COLO668 (cell line): ENCODE results near the gene SLC1A1.
A peak's percentile ranks its signal among the peaks of the same experiment; 100 is the strongest.
"Not testable (repeated sequence)": the region's sequence is repeated elsewhere in the genome, so short reads cannot be mapped to it uniquely, and the experiment has no call there.

Experiments used
- DNase-seq: peaks from one replicate; lab custom pipeline; 2025; ENCODE audit not compliant: unreplicated experiment; lab: John Stamatoyannopoulos, UW

The SLC1A1 gene

GRCh38 chr9:4504250-4504649 lies 14.0 kb downstream of the SLC1A1 start:
- no peak for DNase-seq

GRCh38 chr9:4506490-4506889 lies 16.2 kb downstream of the SLC1A1 start:
- no peak for DNase-seq

DNA sequence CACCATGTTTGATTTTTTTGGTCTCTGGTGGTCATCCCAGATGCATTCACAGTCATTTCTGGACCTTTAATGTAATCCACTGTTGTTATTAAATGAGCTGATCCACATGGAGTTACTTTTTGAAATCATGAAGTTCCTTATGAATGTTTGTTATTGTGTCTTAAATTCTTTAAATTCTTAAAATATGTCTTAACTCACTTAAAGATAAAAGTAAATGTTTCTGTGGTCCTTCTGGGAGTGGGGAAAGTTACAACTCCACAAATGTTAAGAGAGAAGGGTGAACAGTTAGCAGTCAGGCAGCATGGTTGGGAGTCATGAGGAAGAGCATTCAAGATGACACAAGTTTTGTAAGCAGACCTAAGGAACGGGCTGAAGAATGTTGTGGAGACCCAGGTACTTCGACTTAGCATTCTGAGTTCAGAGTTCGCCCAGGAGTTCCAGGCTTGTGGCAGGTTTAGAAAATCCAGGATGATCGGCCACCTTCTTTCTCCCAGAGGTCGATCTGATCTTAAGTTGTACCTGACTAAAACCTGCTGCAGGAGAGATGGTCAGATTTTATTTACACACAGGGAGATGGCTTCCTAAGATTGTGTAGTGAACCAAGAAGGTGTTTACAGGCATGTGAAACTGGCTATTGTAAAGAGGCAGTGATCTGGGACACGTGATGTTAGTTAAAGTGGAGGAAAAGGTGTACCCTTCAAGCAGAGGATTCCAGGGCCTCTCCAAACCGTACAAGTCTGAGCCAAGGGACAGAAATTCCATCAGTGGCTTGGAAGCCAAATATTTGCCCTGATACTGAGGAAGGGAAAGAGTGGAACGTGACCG lies 17.2 kb downstream of the SLC1A1 start:
- DNase-seq: no peak

- no peak for DNase-seq
These were observed 18.1 kb downstream of the SLC1A1 start for GRCh38 chr9:4508246-4508906.

DNA sequence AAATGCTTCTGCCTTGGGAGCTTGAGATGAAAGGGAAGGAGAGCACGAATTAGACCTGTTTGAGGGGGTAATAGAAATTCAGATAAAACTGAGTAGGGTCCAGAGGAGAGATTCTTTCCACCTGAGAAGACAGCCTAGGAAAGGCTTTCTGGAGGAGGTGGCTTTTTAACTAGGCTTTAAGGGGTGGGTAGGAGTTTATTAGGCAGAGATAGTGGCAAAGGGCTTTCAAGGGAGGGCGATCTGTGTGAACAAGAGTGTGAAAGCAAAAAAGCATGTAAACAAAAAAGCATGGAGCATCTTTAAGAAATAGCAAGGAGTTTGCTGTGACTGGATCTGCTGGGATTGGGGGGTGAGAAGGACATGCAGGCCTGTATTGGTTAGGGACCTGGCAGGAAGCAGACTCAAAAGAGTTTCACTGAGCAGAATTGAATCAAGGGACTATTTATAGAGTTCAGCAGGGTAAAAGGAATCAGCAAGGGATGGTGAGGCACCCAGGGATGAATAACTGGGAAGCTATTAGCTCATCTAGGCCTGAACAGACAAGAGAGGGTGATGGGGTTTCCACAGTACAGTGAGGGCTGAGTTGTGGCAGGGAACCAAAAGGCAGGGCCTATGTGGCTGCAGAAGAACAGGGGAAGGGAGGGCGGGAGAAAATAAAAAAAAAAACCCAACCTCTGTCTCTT lies 18.8 kb downstream of the SLC1A1 start:
- no peak for DNase-seq

DNA sequence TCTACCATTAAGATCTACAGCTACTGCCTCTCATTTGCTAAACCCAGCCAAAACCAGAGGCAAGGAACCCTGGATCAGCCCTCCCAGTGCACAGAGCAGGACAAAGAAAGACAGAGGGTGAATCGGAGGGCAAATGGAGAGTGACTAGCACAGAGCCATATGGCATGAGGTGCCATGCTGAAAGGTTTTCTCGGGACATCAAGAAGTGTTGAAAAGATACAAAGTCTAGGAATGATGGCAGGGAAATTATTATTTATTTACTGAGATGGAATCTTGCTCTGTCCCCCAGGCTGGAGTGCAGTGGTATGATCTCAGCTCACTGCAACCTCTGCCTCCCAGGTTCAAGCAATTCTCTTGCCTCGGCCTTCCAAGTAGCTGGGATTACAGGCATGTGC lies 19.3 kb downstream of the SLC1A1 start:
- no peak for DNase-seq

GRCh38 chr9:4510546-4511322 lies 20.5 kb downstream of the SLC1A1 start:
- no peak for DNase-seq

- DNase-seq: no peak
These were observed 24.2 kb downstream of the SLC1A1 start for GRCh38 chr9:4514252-4515128.

GRCh38 chr9:4515958-4516375 lies 25.7 kb downstream of the SLC1A1 start:
- DNase-seq: no peak

DNA sequence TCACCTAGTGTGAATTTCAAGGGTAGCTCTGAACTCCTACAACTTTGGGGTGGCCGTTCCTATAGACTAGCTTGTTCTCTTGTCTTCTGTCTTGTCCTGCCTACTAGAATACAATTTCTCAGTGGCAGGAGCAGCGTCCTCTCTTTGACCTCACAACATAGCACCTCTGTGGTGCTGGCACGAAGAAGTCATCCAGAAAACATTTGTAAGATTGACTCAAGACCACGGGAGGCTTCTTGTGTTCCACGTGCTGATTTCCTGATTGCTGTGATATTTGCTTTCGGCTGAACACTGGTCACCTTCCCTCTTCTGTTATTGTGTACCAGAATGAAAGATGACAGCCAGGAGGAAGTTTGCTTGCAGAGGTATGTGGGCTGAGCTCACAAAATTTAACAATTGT lies 27.0 kb downstream of the SLC1A1 start:
- no peak for DNase-seq

GRCh38 chr9:4519604-4520003 lies 29.3 kb downstream of the SLC1A1 start:
- no peak for DNase-seq

DNA sequence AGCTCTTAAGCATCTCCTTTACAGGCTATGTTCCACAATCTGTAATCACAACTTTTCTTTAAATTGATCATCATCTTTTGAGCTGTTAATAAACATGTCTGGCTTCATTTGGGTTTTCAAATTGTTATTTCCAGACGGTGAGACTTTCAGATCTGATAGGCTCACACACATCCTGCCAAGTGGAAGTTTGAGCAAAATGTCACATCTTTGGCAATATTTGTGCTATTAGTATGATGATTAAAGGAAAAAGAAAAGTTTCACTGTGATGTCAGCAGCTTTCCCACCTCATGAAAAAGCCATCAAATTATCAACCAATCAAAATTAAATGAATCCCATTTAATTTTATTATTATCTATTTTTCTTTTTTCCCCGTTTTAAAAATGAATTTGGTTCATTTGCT lies 29.8 kb downstream of the SLC1A1 start:
- no peak for DNase-seq

DNA sequence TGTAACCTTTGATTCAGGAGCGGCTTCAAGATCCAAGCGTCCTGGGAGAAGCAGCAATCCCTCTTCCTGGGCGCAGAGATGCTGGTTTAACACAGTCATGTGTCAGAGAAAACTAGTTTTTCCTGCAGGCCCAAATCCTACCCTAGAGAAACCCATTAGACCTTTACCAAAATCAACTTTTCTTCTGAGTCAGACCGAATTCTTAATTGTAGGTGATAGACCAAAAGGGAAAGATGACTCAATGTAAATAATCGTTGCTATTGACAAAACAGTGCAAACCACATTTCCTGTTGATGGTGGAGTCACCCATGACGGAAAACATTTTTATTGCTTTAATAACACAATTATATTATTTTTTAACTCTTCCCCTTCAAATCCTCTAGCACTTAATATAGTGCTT lies 40.1 kb downstream of the SLC1A1 start:
- no peak for DNase-seq

DNA sequence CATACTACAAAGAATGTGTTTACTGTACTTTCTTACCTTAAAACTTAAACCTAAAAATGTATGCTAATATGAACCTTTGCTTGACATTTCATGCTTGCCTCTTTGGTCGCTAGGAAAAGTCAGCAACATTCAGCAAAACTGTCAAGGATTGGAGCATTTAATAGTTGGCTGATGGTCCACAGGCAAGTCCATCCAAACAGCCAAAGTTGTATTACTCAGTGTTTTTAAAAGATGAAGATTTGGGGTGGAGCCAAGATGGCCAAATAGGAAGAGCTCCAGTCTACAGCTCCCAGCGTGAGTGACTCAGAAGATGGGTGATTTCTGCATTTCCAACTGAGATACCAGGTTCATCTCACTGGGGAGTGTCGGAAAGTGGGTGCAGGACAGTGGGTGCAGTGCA lies 40.6 kb downstream of the SLC1A1 start:
- not testable (repeated sequence) for DNase-seq

- peak; percentile 33 for DNase-seq
These were observed 41.1 kb downstream of the SLC1A1 start for GRCh38 chr9:4531355-4531754.

GRCh38 chr9:4533881-4534280 lies 43.6 kb downstream of the SLC1A1 start:
- not testable (repeated sequence) for DNase-seq

DNA sequence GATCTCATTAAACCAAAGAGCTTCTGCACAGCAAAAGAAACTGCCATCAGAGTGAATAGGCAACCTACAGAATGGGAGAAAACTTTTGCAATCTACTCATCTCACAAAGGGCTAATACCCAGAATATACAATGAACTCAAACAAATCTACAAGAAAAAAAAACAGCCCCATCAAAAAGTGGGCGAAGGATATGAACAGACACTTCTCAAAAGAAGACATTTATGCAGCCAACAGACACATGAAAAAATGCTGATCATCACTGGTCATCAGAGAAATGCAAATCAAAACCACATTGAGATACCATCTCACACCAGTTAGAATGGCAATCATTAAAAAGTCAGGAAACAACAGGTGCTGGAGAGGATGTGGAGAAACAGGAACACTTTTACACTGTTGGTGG lies 45.9 kb downstream of the SLC1A1 start:
- DNase-seq: not testable (repeated sequence)

- DNase-seq: no peak
These were observed 47.3 kb downstream of the SLC1A1 start for GRCh38 chr9:4537581-4537980.

DNA sequence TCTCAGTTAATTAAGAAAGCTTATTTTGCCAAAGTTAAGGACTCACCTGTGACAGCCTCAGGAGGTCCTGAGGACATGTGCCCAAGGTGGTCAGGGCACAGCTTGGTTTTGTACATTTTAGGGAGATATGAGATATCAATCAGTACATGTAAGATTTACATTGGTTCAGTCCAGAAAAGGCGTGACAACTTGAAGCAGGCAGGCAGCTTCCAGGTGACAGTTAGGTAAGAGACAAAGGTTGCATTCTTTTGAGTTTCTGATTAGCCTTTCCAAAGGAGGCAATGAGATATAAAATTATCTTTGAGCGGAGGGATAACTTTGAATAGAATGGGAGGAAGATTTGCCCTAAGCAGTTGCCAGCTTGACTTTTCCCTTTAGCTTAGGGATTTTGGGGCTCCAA lies 47.8 kb downstream of the SLC1A1 start:
- DNase-seq: no peak

- no peak for DNase-seq
These were observed 48.4 kb downstream of the SLC1A1 start for GRCh38 chr9:4538621-4539020.
